D721Med (cell line): ENCODE measurements around the gene HBP1.
"Not testable (repeated sequence)": the region's sequence is repeated elsewhere in the genome, so short reads cannot be mapped to it uniquely, and the experiment has no call there.

ENCODE experiments used
- DNase-seq: peaks from one replicate; pipeline ENCODE4 v3.0.0; 2011; ENCODE audit warnings: low spot score; ENCODE audit not compliant: insufficient read length
- FAIRE-seq: peaks from 2 replicates; lab custom pipeline; 2011; peaks lifted over from hg19 to GRCh38; lab: Jason Lieb, UNC
- TF ChIP-seq, protein P1 (sequence below): IDR thresholded peaks from 2 replicates; pipeline ENCODE4 v1.5.1; 2012; ENCODE audit warnings: mild to moderate bottlenecking, control low read depth; ENCODE audit not compliant: insufficient read depth; ENCODE audit errors: missing control alignments

HBP1 gene

DNA sequence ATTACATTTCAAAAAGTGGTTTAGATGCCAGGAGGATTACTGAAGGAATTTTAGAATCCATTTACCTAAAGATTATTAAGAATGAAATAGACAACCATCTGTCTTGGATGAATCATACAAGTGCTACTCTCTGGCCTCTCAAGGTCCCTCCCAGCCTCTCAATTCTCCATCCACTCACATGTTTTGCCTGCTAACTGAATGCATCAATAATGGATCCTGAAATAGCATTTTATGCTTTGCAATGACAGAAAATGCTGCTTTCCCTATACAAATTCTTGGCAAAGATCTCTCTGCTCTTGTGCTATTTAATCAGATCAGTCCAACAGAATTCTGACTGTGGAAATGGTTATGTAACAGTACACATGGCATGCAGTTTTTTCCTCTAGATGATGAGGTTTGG, 68.1 kb downstream of the HBP1 start:
- FAIRE-seq, result no peak
- DNase-seq, result no peak
- TF ChIP-seq, protein P1, sequence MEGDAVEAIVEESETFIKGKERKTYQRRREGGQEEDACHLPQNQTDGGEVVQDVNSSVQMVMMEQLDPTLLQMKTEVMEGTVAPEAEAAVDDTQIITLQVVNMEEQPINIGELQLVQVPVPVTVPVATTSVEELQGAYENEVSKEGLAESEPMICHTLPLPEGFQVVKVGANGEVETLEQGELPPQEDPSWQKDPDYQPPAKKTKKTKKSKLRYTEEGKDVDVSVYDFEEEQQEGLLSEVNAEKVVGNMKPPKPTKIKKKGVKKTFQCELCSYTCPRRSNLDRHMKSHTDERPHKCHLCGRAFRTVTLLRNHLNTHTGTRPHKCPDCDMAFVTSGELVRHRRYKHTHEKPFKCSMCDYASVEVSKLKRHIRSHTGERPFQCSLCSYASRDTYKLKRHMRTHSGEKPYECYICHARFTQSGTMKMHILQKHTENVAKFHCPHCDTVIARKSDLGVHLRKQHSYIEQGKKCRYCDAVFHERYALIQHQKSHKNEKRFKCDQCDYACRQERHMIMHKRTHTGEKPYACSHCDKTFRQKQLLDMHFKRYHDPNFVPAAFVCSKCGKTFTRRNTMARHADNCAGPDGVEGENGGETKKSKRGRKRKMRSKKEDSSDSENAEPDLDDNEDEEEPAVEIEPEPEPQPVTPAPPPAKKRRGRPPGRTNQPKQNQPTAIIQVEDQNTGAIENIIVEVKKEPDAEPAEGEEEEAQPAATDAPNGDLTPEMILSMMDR, result no peak

GRCh38 chr7:107237451-107237850, 68.6 kb downstream of the HBP1 start:
- TF ChIP-seq, protein P1, result no peak
- FAIRE-seq (no peak), DNase-seq (no peak)

GRCh38 chr7:107242267-107242666, 73.5 kb downstream of the HBP1 start:
- TF ChIP-seq, protein P1, result no peak
- DNase-seq (no peak), FAIRE-seq (no peak)

GRCh38 chr7:107244613-107245012, 75.8 kb downstream of the HBP1 start:
- TF ChIP-seq, protein P1, result no peak
- no peak for FAIRE-seq

DNA sequence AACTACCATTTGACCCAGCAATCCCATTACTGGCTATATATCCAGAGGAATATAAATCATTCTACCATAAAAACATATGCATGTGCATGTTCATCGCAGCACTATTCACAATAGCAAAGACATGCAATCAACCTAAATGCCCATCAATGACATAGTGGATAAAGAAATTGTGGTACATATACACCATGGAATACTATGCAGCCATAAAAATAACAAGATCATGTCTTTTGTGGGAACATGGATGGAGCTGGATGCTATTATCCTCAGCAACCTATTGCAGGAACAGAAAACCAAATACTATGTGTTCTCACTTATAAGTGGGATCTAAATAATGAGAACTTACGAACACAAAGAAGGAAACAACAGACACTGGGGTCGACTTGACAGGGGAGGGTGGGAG, 78.0 kb downstream of the HBP1 start:
- not testable (repeated sequence) for FAIRE-seq, DNase-seq

More at GRCh38 chr7:107244613-107245012, 75.8 kb downstream of the HBP1 start:
- DNase-seq, result no peak

DNA sequence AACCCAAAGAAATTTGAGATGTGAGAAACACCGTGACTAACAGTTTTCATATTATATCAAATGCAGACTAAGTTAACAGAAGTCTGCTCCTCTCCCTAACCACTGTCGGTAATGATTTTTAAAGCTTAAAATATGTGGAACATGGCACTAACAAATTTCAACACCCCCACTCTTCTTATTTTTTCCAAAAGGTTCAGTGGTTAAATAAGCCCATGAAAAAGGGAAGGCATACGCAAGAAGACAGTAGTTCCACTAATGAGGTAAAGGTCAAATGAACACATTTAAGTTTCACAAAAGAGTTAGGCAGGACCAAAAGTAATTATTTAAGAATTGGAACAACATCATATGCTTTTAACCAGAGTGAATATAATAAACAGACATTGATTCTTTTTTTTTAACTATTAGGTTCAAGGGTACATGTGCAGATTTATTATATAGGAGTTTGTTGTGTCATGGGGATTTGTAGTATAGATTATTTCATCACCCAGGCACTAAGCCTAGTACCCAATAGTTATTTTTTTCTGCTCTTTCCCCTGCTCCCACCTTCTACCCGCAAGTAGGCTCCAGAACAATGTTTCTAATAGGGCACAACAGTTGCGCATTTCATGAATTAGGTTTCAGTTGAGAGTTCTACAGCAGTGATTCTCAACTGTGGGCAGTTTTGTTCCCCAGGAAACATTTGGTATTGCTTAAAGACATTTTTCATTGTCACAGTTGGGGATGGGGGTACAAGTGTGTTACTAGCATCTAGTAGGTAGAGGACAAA, 79.9 kb downstream of the HBP1 start:
- DNase-seq (no peak), FAIRE-seq (no peak)
- TF ChIP-seq, protein P1, result no peak

GRCh38 chr7:107251963-107252362, 83.2 kb downstream of the HBP1 start:
- TF ChIP-seq, protein P1, result no peak
- no peak for DNase-seq
- FAIRE-seq, result no peak
